ENCODE results near the gene MRPL9. TPM values are rescaled to one million over a fixed set of nuclear protein-coding genes. Genes with fewer than 3 reads are reported as not detected.
"Not testable (repeated sequence)": the region's sequence is repeated elsewhere in the genome, so short reads cannot be mapped to it uniquely, and the experiment has no call there.

MRPL9 gene
- total RNA-seq, 2 experiments from 2014 or later, result 121 to 141 TPM

DNA sequence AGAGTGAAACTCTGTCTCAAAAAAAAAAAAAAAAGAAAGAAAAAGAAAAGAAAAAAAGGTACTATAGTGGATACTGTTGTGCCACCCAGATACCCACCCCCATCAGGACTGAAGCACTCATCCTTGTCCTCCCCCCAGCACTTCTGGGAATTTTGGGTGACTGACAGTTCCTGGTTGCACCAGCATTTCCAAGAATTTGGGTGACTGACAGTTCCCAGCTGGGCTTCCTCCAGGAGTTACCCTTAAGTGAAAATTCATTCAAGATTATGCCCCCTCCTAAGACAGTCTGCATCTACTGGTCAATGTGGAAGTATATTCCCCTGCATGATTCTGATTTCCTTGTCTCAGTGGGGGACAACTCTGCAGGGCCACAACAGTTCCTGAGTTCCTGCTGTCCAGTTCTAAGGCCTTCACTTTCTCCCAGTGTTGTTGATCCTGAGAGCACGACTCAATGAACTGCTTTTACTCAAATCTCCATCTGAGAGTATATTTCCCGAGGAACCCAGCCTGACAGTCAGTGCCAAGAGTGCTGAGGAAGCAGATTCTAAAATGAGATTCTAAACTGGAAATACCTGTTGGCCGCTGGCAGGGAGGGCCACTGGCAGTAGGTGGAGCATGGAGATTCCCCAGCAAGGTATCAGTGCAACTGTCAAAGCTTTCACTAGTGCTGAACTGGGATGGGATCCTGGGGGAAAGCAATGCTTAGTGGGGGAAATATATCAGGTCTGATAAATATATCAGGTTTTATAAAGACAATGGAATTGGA is 23.5 kb downstream of the MRPL9 start:
- TF ChIP-seq, protein P1, sequence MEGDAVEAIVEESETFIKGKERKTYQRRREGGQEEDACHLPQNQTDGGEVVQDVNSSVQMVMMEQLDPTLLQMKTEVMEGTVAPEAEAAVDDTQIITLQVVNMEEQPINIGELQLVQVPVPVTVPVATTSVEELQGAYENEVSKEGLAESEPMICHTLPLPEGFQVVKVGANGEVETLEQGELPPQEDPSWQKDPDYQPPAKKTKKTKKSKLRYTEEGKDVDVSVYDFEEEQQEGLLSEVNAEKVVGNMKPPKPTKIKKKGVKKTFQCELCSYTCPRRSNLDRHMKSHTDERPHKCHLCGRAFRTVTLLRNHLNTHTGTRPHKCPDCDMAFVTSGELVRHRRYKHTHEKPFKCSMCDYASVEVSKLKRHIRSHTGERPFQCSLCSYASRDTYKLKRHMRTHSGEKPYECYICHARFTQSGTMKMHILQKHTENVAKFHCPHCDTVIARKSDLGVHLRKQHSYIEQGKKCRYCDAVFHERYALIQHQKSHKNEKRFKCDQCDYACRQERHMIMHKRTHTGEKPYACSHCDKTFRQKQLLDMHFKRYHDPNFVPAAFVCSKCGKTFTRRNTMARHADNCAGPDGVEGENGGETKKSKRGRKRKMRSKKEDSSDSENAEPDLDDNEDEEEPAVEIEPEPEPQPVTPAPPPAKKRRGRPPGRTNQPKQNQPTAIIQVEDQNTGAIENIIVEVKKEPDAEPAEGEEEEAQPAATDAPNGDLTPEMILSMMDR (IDR thresholded peaks at IDR 0.05), result no peak
- peaks cover 2% of the 10 kb centered on the region for H3K27me3 Mint-ChIP-seq
- ChIA-PET CTCF (interaction anchor here (1.6 kb wide), 1 partner anchor 146 kb away, joined by 6 read pairs; no protein-coding TSS in a partner anchor), POLR2A (interaction anchor here (0.8 kb wide), 1 partner anchor 23 kb away, joined by 3 read pairs; the partner anchor contains the start of gene MRPL9)
- H3K4me1 Mint-ChIP-seq (ENCODE audit: low read depth), result peaks cover 4% of the 10 kb centered on the region
- H3K27ac Mint-ChIP-seq, result no peak overlapping the region
- intact Hi-C loops (cut with micrococcal nuclease), result loop anchor here (5.0 to 10.0 kb wide), 2 partner anchors 147 to 295 kb away; no protein-coding TSS in a partner anchor
- ATAC-seq (no peak), DNase-seq (no peak)
- H3K9me3 Mint-ChIP-seq, result peaks cover 10% of the 10 kb centered on the region
- peaks cover 3% of the 10 kb centered on the region for H3K36me3 Mint-ChIP-seq (ENCODE audit: low read depth)
- no peak overlapping the region for H3K4me3 Mint-ChIP-seq

DNA sequence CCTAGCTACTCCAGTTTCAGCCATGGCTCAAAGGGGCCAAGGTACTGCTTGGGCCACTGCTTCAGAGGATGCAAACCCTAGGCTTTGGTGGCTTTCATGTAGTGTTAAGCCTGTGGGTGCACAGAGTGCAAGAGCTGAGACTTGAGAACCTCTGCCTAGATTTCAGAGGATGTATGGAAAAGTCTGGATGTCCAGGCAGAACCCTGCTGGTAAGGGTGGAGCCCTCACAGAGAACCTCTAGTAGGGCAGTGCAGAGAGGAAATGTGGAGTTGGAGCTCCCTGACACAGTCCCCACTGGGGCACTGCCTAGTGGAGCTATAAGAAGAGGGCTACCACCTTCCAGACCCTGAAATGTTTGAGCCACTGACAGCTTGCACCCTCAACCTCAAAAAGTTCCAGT is 25.8 kb downstream of the MRPL9 start:
- ATAC-seq (no peak), DNase-seq (no peak)
- ChIA-PET CTCF (no interaction called here), POLR2A (no interaction called here)
- TF ChIP-seq, protein P1 (IDR thresholded peaks at IDR 0.05), result no peak
- H3K4me3 Mint-ChIP-seq, result no peak overlapping the region
- H3K36me3 Mint-ChIP-seq (ENCODE audit: low read depth), result peaks cover 3% of the 10 kb centered on the region
- H3K27me3 Mint-ChIP-seq, result peaks cover 4% of the 10 kb centered on the region
- intact Hi-C loops (cut with micrococcal nuclease), result loop anchor here (5.0 to 10.0 kb wide), 2 partner anchors 145 to 293 kb away; no protein-coding TSS in a partner anchor
- peaks cover 4% of the 10 kb centered on the region for H3K4me1 Mint-ChIP-seq (ENCODE audit: low read depth)
- peaks cover 10% of the 10 kb centered on the region for H3K9me3 Mint-ChIP-seq
- no peak overlapping the region for H3K27ac Mint-ChIP-seq

DNA sequence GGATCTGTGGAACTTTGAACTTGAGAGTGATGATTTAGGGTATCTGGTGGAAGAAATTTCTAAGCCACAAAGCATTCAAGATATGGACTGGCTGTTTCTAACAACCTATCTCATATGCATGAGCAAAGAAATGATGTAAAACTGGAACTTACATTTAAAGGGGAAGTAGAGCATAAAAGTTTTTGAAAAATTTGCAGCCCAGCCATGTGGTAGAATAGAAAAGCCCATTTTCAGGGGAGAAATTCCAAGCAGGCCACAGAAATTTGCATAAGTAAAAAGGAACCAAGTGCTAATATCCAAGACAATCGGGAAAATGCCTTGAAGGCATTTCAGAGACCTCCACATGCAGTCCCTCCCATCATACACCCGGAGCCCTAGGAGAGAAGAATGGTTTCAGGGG is 26.3 kb downstream of the MRPL9 start:
- no peak overlapping the region for H3K27ac Mint-ChIP-seq

DNA sequence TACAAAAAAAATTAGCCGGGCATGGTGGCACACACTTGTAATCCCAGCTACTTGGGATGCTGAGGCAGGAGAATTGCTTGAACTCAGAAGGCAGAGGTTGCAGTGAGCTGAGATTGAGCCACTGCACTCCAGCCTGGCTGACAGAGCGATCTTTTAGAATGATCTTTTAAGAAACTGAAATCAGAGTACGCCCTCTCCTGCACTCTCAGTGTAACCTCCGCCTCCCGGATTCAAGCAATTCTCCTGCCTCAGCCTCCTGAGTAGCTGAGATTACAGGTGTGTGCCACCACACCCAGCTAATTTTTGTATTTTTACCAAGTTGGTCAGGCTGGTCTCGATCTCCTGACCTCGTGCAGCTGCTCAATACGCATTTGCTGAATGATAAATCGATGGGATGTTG is 29.3 kb downstream of the MRPL9 start:
- Mint-ChIP-seq H3K9me3 (peaks cover 10% of the 10 kb centered on the region), H3K27me3 (peaks cover 14% of the 10 kb centered on the region)
- H3K4me3 Mint-ChIP-seq; H3K36me3 Mint-ChIP-seq (ENCODE audit: low read depth); POLR2A ChIA-PET; H3K27ac Mint-ChIP-seq; ATAC-seq; DNase-seq; H3K4me1 Mint-ChIP-seq (ENCODE audit: low read depth): not testable (repeated sequence)
- intact Hi-C loops (cut with micrococcal nuclease), result loop anchor here (10.0 kb wide), 1 partner anchor 289 kb away; no protein-coding TSS in a partner anchor
- CTCF ChIA-PET, result interaction anchor here (1.0 to 3.5 kb wide), 20 partner anchors 11 to 433 kb away, joined by 3 to 34 read pairs (median 4); partner anchors contain the start of genes CELF3 and RIIAD1

More for the DNA sequence above, 26.3 kb downstream of the MRPL9 start:
- TF ChIP-seq, protein P1 (IDR thresholded peaks at IDR 0.05), result no peak
- ChIA-PET CTCF (no interaction called here), POLR2A (no interaction called here)
- no peak for DNase-seq
- H3K4me3 Mint-ChIP-seq, result no peak overlapping the region
- no peak for ATAC-seq
- intact Hi-C loops (cut with micrococcal nuclease), result loop anchor here (5.0 to 10.0 kb wide), 2 partner anchors 145 to 292 kb away; no protein-coding TSS in a partner anchor
- peaks cover 10% of the 10 kb centered on the region for H3K9me3 Mint-ChIP-seq
- peaks cover 3% of the 10 kb centered on the region for H3K36me3 Mint-ChIP-seq (ENCODE audit: low read depth)
- H3K4me1 Mint-ChIP-seq (ENCODE audit: low read depth), result peaks cover 4% of the 10 kb centered on the region
- H3K27me3 Mint-ChIP-seq, result peaks cover 4% of the 10 kb centered on the region

DNA sequence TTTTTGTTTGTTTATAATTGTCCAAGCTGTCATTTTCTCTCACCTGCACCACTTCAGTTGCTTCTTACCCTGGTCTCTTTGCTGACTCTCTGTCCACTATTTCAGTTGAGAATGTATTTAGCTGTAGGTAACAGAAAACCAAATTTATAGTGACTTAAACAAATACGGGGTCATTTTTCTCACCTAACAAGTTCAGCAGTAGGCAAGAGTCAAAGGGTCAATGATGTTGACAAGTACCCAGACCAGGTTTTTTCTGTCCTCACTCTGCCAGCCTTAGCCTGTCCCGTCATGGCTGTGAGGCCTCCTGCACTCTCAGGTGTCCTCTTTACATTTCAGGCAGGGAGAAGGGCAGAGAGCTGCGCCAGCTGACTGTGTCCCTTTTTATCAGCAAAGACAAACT is 30.2 kb downstream of the MRPL9 start:
- peaks cover 20% of the 10 kb centered on the region for H3K27me3 Mint-ChIP-seq
- CTCF ChIA-PET, result interaction anchor here (1.4 to 3.5 kb wide), 5 partner anchors 40 to 309 kb away, joined by 3 to 34 read pairs (median 4); no protein-coding TSS in a partner anchor
- TF ChIP-seq, protein P1 (IDR thresholded peaks at IDR 0.05), result no peak
- H3K4me3 Mint-ChIP-seq, result no peak overlapping the region
- ATAC-seq (no peak), DNase-seq (no peak)
- peaks cover 3% of the 10 kb centered on the region for H3K36me3 Mint-ChIP-seq (ENCODE audit: low read depth)
- intact Hi-C loops (cut with micrococcal nuclease), result loop anchor here (10.0 kb wide), 1 partner anchor 288 kb away; no protein-coding TSS in a partner anchor
- H3K9me3 Mint-ChIP-seq, result peaks cover 8% of the 10 kb centered on the region
- no peaks in the 10 kb centered on the region for H3K4me1 Mint-ChIP-seq (ENCODE audit: low read depth)
- POLR2A ChIA-PET, result no interaction called here
- H3K27ac Mint-ChIP-seq, result no peak overlapping the region

Data from activated CD8-positive, alpha-beta T cell treated with anti-CD3 and anti-CD28 coated beads for 36 hours (primary cell).